Uterus (tissue), 4 donors: Measurements from ENCODE around the gene SAA4. TPM values are rescaled to one million over a fixed set of nuclear protein-coding genes. Genes with fewer than 3 reads are reported as not detected.
"Not testable (repeated sequence)": the region's sequence is repeated elsewhere in the genome, so short reads cannot be mapped to it uniquely, and the experiment has no call there.

Experiments
- DNase-seq, 2 donors: peaks; one replicate each; pipeline ENCODE4 v3.0.0-alpha.2; 2019 to 2020
- H3K27ac ChIP-seq, 2 donors: fragments of 200-600 bp; sonication (generic); 1 replicate in 1 of 2; 2 replicates in 1 of 2; pipeline ENCODE4 v1.5.1; 2016 to 2018
- H3K27me3 ChIP-seq, 2 donors: fragments of 200-600 bp; sonication (generic); one replicate each; pipeline ENCODE4 v1.5.1; 2018 to 2019; ENCODE audit warnings: control low read depth in 1 of 2
- H3K36me3 ChIP-seq, 2 donors: fragments of 200-600 bp; sonication (generic); one replicate each; pipeline ENCODE4 v1.5.1; 2019; ENCODE audit warnings: control low read depth in 1 of 2
- H3K4me1 ChIP-seq, 2 donors: fragments of 200-600 bp; sonication (generic); one replicate each; pipeline ENCODE4 v1.5.1; 2018 to 2019; ENCODE audit warnings: control low read depth in 1 of 2
- H3K4me3 ChIP-seq, 2 donors: fragments of 200-600 bp; sonication (generic); 1 replicate in 1 of 2; 2 replicates in 1 of 2; pipeline ENCODE4 v1.5.1; 2018 to 2019; ENCODE audit warnings: mild to moderate bottlenecking in 1 of 2
- H3K9me3 ChIP-seq, 2 donors: fragments of 200-600 bp; sonication (generic); one replicate each; pipeline ENCODE4 v1.5.1; 2019; ENCODE audit warnings: control low read depth in 1 of 2
- POLR2A ChIP-seq, 2 donors: fragments of 450-650 bp; IDR thresholded peaks; one replicate each; pipeline ENCODE4 v1.6.1; 2016; ENCODE audit warnings: antibody characterized with exemption in 2 of 2, mild to moderate bottlenecking in 1 of 2, moderate library complexity in 1 of 2
- intact Hi-C: fragments of 100-400 bp; cut with DNase I; formaldehyde crosslinking; loops from one replicate; pipeline ENCODE4 v1.15.1; 2023; ENCODE audit warnings: low total_unique reads
- small RNA-seq: library from RNA; depleted of rRNA; stranded (forward); fragments of <200 nt; gene quantifications from one replicate; pipeline ENCODE3, GENCODE V24; 2016
- total RNA-seq, 4 donors: library from RNA; depleted of rRNA in 3 of 4; stranded (reverse); fragments of >200 nt in 3 of 4; gene quantifications; one replicate each; pipeline versions ENCODE4 v1.1.0 to v1.2.4, GENCODE V29; 2014 to 2023
- TF ChIP-seq, protein P1 (sequence below), 4 experiments: fragments of 200-600 bp in 2 of 4; fragments of 450-650 bp in 2 of 4; sonication (generic) in 2 of 4; IDR thresholded peaks; one replicate each; pipeline ENCODE4 v1.5.1; 2016 to 2019; ENCODE audit warnings: antibody characterized with exemption in 4 of 4, mild to moderate bottlenecking in 2 of 4, moderate library complexity in 1 of 4
- donor health status: DM: yes; HTN: yes; CAD: no.

Gene SAA4
- total RNA-seq, 4 donors from 2014 or later: not detected

DNA sequence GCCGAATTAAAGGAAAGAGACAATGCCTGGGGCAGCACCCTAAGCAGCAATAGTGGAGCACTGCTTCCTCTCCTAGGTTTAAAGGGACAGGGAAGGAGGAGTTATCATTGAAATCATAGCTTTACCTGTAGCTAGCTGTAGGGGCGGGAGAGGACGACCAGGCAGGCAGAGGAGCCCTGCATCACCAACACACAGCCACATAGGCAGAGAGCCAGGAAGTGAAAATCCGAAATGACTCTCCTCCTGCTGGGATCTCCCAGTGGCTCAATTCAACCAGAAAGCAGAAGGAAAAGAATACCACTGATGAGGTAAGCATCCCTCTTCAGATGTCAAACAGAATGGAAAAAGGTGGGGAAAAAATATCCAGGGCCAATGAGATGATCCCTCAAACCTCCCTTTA lies 43.6 kb downstream of the SAA4 start:
- TF ChIP-seq POLR2A (IDR thresholded peaks at IDR 0.05): no peak
- TF ChIP-seq, protein P1, sequence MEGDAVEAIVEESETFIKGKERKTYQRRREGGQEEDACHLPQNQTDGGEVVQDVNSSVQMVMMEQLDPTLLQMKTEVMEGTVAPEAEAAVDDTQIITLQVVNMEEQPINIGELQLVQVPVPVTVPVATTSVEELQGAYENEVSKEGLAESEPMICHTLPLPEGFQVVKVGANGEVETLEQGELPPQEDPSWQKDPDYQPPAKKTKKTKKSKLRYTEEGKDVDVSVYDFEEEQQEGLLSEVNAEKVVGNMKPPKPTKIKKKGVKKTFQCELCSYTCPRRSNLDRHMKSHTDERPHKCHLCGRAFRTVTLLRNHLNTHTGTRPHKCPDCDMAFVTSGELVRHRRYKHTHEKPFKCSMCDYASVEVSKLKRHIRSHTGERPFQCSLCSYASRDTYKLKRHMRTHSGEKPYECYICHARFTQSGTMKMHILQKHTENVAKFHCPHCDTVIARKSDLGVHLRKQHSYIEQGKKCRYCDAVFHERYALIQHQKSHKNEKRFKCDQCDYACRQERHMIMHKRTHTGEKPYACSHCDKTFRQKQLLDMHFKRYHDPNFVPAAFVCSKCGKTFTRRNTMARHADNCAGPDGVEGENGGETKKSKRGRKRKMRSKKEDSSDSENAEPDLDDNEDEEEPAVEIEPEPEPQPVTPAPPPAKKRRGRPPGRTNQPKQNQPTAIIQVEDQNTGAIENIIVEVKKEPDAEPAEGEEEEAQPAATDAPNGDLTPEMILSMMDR (IDR thresholded peaks at IDR 0.05): no peak
- H3K9me3 ChIP-seq: no peaks in the 10 kb centered on the region
- no peaks in the 10 kb centered on the region for H3K4me1 ChIP-seq
- H3K27me3 ChIP-seq: no peaks in the 10 kb centered on the region
- no peaks in the 10 kb centered on the region for H3K36me3 ChIP-seq
- DNase-seq: no peak
- no peak overlapping the region for H3K4me3 ChIP-seq
- H3K27ac ChIP-seq: no peak overlapping the region
- intact Hi-C loops: no loop called here

DNA sequence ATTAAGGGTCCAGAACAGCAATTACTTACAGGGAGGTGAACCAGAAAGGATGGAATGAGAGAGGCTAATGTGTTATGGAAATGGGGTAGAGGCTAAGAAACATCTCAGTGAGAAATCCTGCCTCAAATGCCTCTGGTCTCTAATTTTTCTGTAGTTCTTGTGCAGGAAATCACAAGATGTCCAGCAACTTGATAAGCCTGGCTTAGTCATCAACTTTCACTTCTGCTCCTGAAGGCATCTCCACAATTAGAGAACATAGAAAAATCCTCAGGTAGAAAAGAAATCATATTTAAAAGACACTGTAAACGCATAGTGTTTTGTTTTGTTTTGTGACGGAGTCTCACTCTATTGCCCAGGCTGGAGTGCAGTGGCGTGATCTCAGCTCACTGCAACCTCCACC lies 45.2 kb downstream of the SAA4 start:
- intact Hi-C loops: no loop called here
- no peak overlapping the region for H3K27ac ChIP-seq
- no peak for TF ChIP-seq POLR2A (IDR thresholded peaks at IDR 0.05)
- TF ChIP-seq, protein P1 (IDR thresholded peaks at IDR 0.05): no peak

DNA sequence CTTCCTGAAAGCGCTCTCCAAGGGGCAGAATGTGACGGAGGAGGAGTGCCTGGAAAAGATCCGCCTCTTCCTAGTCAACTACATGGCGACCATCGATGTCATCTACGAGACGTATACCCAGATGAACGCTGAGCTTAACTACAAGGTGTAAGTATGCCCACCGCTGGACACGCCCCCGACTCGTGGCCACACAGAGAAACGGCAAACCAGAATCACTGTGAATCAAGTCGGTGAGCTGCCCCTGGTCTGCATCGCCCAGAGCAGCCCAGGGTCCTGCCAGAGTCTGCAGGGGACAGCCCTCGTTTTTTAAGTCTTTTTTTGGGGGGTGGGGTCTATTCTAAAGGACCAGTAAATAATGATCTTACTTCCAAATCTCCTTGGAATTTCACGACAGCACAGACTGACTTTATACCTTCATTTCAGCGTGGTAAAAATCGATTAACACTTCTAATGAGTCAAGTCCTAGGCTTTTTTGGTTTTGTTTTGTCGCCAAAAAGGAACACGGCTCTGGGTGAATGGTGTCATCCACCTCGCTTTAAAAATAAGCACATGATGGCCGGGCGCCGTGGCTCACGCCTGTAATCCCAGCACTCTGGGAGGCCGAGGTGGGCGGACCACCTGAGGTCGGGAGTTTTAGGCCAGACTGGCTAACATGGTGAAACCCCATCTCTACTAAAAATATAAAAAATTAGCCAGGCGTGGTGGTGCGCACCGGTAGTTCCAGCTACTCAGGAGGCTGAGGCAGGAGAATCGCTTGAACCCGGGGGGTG lies 46.9 kb downstream of the SAA4 start:
- intact Hi-C loops, H3K27me3 ChIP-seq, DNase-seq, H3K36me3 ChIP-seq, H3K4me1 ChIP-seq, H3K27ac ChIP-seq, H3K4me3 ChIP-seq, H3K9me3 ChIP-seq: not testable (repeated sequence)

More for the DNA sequence above, 45.2 kb downstream of the SAA4 start:
- Histone ChIP-seq H3K36me3 (no peaks in the 10 kb centered on the region), H3K4me3 (no peak overlapping the region), H3K9me3 (no peaks in the 10 kb centered on the region), H3K27me3 (no peaks in the 10 kb centered on the region), H3K4me1 (no peaks in the 10 kb centered on the region)
- no peak for DNase-seq

DNA sequence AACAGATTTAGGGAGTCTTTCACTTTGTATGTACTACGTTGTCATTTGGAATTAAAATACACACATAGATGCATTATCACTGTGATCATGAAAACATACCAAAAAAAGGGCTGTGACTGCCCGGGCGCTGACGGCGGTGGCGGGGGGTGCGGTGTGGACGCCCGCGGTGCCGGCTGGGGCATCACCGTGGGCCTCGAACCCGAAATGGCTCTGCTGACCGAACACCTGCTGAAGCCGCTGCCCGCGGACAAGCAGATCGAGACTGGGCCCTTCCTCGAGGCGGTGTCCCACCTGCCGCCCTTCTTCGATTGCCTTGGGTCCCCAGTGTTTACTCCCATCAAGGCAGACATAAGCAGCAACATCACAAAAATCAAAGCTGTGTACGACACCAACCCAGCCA lies 47.8 kb downstream of the SAA4 start:
- no peaks in the 10 kb centered on the region for H3K36me3 ChIP-seq
- intact Hi-C loops: no loop called here
- no peak overlapping the region for H3K4me3 ChIP-seq
- no peaks in the 10 kb centered on the region for H3K27me3 ChIP-seq
- DNase-seq: no peak
- no peaks in the 10 kb centered on the region for H3K9me3 ChIP-seq
- H3K27ac ChIP-seq: no peak overlapping the region
- TF ChIP-seq, protein P1 (IDR thresholded peaks at IDR 0.05): no peak
- TF ChIP-seq POLR2A (IDR thresholded peaks at IDR 0.05): no peak
- H3K4me1 ChIP-seq: no peaks in the 10 kb centered on the region

Small RNA genes lying within 50 kb of the gene (small RNA-seq; reads per million reads assigned to genes)
- gene RNA5SP333 (not detected), gene RNA5SP334 (not detected)

Other genes starting within 250 kb of the SAA4 start
- 10 to 100 TPM; 12.6 to 64.4 (median 43.7) TPM for gene SERGEF, start 223.8 kb downstream of the SAA4 start, total RNA-seq
- 1 to 10 TPM in 3 of 4 donors, under 1 TPM in 1; under 0.01 to 2.3 (median 1.3) TPM for gene TPH1, start 190.5 kb downstream of the SAA4 start, total RNA-seq
- gene SAAL1, start 130.7 kb downstream of the SAA4 start, total RNA-seq: 10 to 100 TPM in 3 of 4 donors, under 1 TPM in 1; 0.77 to 29.9 (median 12.7) TPM
- gene MRGPRX3, start 104.2 kb downstream of the SAA4 start, total RNA-seq: not detected
- not detected for gene MRGPRX4, start 64.0 kb downstream of the SAA4 start, total RNA-seq
- gene SAA2, start 11.9 kb upstream of the SAA4 start, total RNA-seq: 1 to 10 TPM in 1 of 4 donors, not detected in 3; 3.8 TPM
- 1 to 10 TPM in 1 of 4 donors, not detected in 3; 3.3 TPM for gene SAA1, start 29.5 kb upstream of the SAA4 start, total RNA-seq
- 10 to 100 TPM in 3 of 4 donors, 1 to 10 TPM in 1; 6.4 to 55.0 (median 35.9) TPM for gene HPS5, start 85.3 kb upstream of the SAA4 start, total RNA-seq
- gene GTF2H1, start 85.8 kb upstream of the SAA4 start, total RNA-seq: 100 to 1,000 TPM in 1 of 4 donors, 10 to 100 TPM in 3; 25.0 to 103 (median 50.7) TPM
- gene LDHA, start 157.8 kb upstream of the SAA4 start, total RNA-seq: 100 to 1,000 TPM; 147 to 249 (median 182) TPM
- not detected for gene LDHC, start 175.5 kb upstream of the SAA4 start, total RNA-seq
- gene LDHAL6A, start 219.1 kb upstream of the SAA4 start, total RNA-seq: under 1 TPM in 2 of 4 donors, not detected in 2; 0.24 to 0.28 TPM